ENCODE results near the gene PRDM10.
"Not testable (repeated sequence)": the region's sequence is repeated elsewhere in the genome, so short reads cannot be mapped to it uniquely, and the experiment has no call there.

Gene PRDM10

GRCh38 chr11:129967996-129968395, 34.6 kb downstream of the PRDM10 start:
- DNase-seq (ENCODE audit: low read depth), result no peak
- no peak for TF ChIP-seq MYC (IDR thresholded peaks at IDR 0.05; ENCODE audit: low read depth, low read length)
- TF ChIP-seq CTCF (IDR thresholded peaks at IDR 0.05; ENCODE audit: low read depth, low read length), result no peak
- TF ChIP-seq MAX (IDR thresholded peaks at IDR 0.05; ENCODE audit: low read depth, low read length), result no peak
- no peak for TF ChIP-seq POLR2A (IDR thresholded peaks at IDR 0.05; ENCODE audit: extremely low read depth, insufficient read length)
- H3K4me3 ChIP-seq (ENCODE audit: low read depth, low read length), result no peak overlapping the region

- TF ChIP-seq POLR2A (IDR thresholded peaks at IDR 0.05; ENCODE audit: extremely low read depth, insufficient read length), result no peak
- no peak for TF ChIP-seq MAX (IDR thresholded peaks at IDR 0.05; ENCODE audit: low read depth, low read length)
- no peak for TF ChIP-seq CTCF (IDR thresholded peaks at IDR 0.05; ENCODE audit: low read depth, low read length)
- no peak for TF ChIP-seq MYC (IDR thresholded peaks at IDR 0.05; ENCODE audit: low read depth, low read length)
- no peak overlapping the region for H3K4me3 ChIP-seq (ENCODE audit: low read depth, low read length)
- DNase-seq (ENCODE audit: low read depth), result no peak
Observed at GRCh38 chr11:129965248-129965647, 37.4 kb downstream of the PRDM10 start.

GRCh38 chr11:129960216-129961214, 42.1 kb downstream of the PRDM10 start:
- no peak for TF ChIP-seq MAX (IDR thresholded peaks at IDR 0.05; ENCODE audit: low read depth, low read length)
- TF ChIP-seq MYC (IDR thresholded peaks at IDR 0.05; ENCODE audit: low read depth, low read length), result no peak
- no peak for TF ChIP-seq POLR2A (IDR thresholded peaks at IDR 0.05; ENCODE audit: extremely low read depth, insufficient read length)
- TF ChIP-seq CTCF (IDR thresholded peaks at IDR 0.05; ENCODE audit: low read depth, low read length), result no peak
- DNase-seq (ENCODE audit: low read depth), result peak; percentile 47
- no peak overlapping the region for H3K4me3 ChIP-seq (ENCODE audit: low read depth, low read length)

- TF ChIP-seq CTCF (IDR thresholded peaks at IDR 0.05; ENCODE audit: low read depth, low read length) (no peak), MAX (IDR thresholded peaks at IDR 0.05; ENCODE audit: low read depth, low read length) (no peak), POLR2A (IDR thresholded peaks at IDR 0.05; ENCODE audit: extremely low read depth, insufficient read length) (no peak), MYC (IDR thresholded peaks at IDR 0.05; ENCODE audit: low read depth, low read length) (no peak)
Observed at GRCh38 chr11:129959687-129960086, 42.9 kb downstream of the PRDM10 start.

GRCh38 chr11:129955282-129955681, 47.4 kb downstream of the PRDM10 start:
- TF ChIP-seq CTCF (IDR thresholded peaks at IDR 0.05; ENCODE audit: low read depth, low read length), result no peak
- H3K4me3 ChIP-seq (ENCODE audit: low read depth, low read length), result no peak overlapping the region
- DNase-seq (ENCODE audit: low read depth), result no peak

More at GRCh38 chr11:129959687-129960086, 42.9 kb downstream of the PRDM10 start:
- no peak for DNase-seq (ENCODE audit: low read depth)
- H3K4me3 ChIP-seq (ENCODE audit: low read depth, low read length), result no peak overlapping the region

GRCh38 chr11:129954703-129955102, 47.9 kb downstream of the PRDM10 start:
- not testable (repeated sequence) for DNase-seq (ENCODE audit: low read depth); H3K4me3 ChIP-seq (ENCODE audit: low read depth, low read length)

Measured in NB4 (cell line).